ENCODE data around the gene ARID1B. TPM values are rescaled to one million over a fixed set of nuclear protein-coding genes. Genes with fewer than 3 reads are reported as not detected.

Gene ARID1B
- total RNA-seq, 1 donor from 2014 or later: 155 TPM

GRCh38 chr6:156806155-156806554, 29.0 kb downstream of the ARID1B start:
- H3K36me3 Mint-ChIP-seq: peaks cover 3% of the 10 kb centered on the region
- no peak for DNase-seq (ENCODE audit: low spot score in 2 of 2, unreplicated experiment in 2 of 2)
- TF ChIP-seq CTCF (IDR thresholded peaks at IDR 0.05; ENCODE audit: unreplicated experiment): no peak
- no peak overlapping the region for H3K4me3 Mint-ChIP-seq
- no peaks in the 10 kb centered on the region for H3K27me3 Mint-ChIP-seq (ENCODE audit: low read depth)
- no peaks in the 10 kb centered on the region for H3K9me3 Mint-ChIP-seq
- peak overlapping the region; percentile 61 for H3K27ac Mint-ChIP-seq
- peaks cover 23% of the 10 kb centered on the region for H3K4me1 Mint-ChIP-seq

- Mint-ChIP-seq H3K27ac (no peak overlapping the region), H3K4me3 (no peak overlapping the region), H3K4me1 (peaks cover 23% of the 10 kb centered on the region), H3K27me3 (ENCODE audit: low read depth) (no peaks in the 10 kb centered on the region), H3K9me3 (no peaks in the 10 kb centered on the region), H3K36me3 (peaks cover 3% of the 10 kb centered on the region)
- no peak for DNase-seq (ENCODE audit: low spot score in 2 of 2, unreplicated experiment in 2 of 2)
- no peak for TF ChIP-seq CTCF (IDR thresholded peaks at IDR 0.05; ENCODE audit: unreplicated experiment)
Observed at GRCh38 chr6:156807028-156807427, 29.9 kb downstream of the ARID1B start.

- peaks cover 23% of the 10 kb centered on the region for H3K4me1 Mint-ChIP-seq
Observed at GRCh38 chr6:156807795-156808194, 30.6 kb downstream of the ARID1B start.

GRCh38 chr6:156808287-156808686, 31.1 kb downstream of the ARID1B start:
- no peak overlapping the region for H3K4me3 Mint-ChIP-seq
- peak overlapping the region; percentile 45 for H3K27ac Mint-ChIP-seq
- DNase-seq (ENCODE audit: low spot score in 2 of 2, unreplicated experiment in 2 of 2): no peak
- TF ChIP-seq CTCF (IDR thresholded peaks at IDR 0.05; ENCODE audit: unreplicated experiment): no peak
- H3K9me3 Mint-ChIP-seq: no peaks in the 10 kb centered on the region
- H3K4me1 Mint-ChIP-seq: peaks cover 23% of the 10 kb centered on the region
- H3K36me3 Mint-ChIP-seq: peaks cover 3% of the 10 kb centered on the region
- no peaks in the 10 kb centered on the region for H3K27me3 Mint-ChIP-seq (ENCODE audit: low read depth)

More at GRCh38 chr6:156807795-156808194, 30.6 kb downstream of the ARID1B start:
- no peaks in the 10 kb centered on the region for H3K9me3 Mint-ChIP-seq
- peaks cover 3% of the 10 kb centered on the region for H3K36me3 Mint-ChIP-seq
- no peaks in the 10 kb centered on the region for H3K27me3 Mint-ChIP-seq (ENCODE audit: low read depth)
- no peak for DNase-seq (ENCODE audit: low spot score in 2 of 2, unreplicated experiment in 2 of 2)
- no peak overlapping the region for H3K4me3 Mint-ChIP-seq
- no peak for TF ChIP-seq CTCF (IDR thresholded peaks at IDR 0.05; ENCODE audit: unreplicated experiment)
- H3K27ac Mint-ChIP-seq: peak overlapping the region; percentile 39

- Mint-ChIP-seq H3K4me1 (peaks cover 23% of the 10 kb centered on the region), H3K4me3 (no peak overlapping the region)
Observed at GRCh38 chr6:156809034-156809433, 31.9 kb downstream of the ARID1B start.

More at GRCh38 chr6:156809034-156809433, 31.9 kb downstream of the ARID1B start:
- no peaks in the 10 kb centered on the region for H3K27me3 Mint-ChIP-seq (ENCODE audit: low read depth)
- H3K9me3 Mint-ChIP-seq: no peaks in the 10 kb centered on the region
- TF ChIP-seq CTCF (IDR thresholded peaks at IDR 0.05; ENCODE audit: unreplicated experiment): no peak
- no peak for DNase-seq (ENCODE audit: low spot score in 2 of 2, unreplicated experiment in 2 of 2)
- peak overlapping the region; percentile 38 for H3K27ac Mint-ChIP-seq
- peaks cover 3% of the 10 kb centered on the region for H3K36me3 Mint-ChIP-seq
